ENCODE measurements around the gene ARID3B.
"Not testable (repeated sequence)": the region's sequence is repeated elsewhere in the genome, so short reads cannot be mapped to it uniquely, and the experiment has no call there.

ARID3B gene

DNA sequence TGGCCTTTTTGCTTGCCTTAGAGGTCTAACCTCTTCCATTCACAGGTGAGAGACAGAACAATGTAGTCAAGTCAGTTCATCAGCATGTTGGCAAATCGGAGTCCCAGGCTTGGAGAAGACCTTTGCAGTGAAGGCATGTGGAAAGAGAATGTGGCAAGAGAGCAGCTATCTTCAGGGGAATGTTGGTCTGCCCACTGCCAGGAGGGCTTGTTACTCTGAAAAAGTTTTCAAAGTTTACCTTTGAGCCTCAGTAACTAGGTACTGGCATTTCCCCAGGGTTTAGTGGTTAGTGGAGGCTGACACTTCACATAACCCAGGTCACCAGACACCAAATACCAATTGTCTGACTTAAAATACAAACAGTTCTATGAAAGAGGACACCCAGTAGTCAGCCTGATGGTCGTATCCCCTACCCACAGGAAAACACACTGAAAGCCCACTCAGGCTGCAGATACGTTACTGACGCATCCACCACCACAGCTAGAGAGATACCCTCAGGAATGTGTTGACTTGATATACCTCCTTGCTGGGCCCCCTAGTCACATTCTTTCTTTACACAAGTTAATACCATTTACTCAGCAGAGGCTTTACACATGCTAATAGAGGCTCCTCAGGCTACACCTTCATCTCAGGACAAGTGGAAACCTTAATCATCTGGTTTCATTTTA lies 9.7 kb upstream of the ARID3B start:
- H3K79me2 ChIP-seq (ENCODE audit: insufficient read depth, low read depth), result no peaks in the 10 kb centered on the region
- no peaks in the 10 kb centered on the region for H3K36me3 ChIP-seq (ENCODE audit: insufficient read depth)
- H3K9ac ChIP-seq, result peak overlapping the region; percentile 3; the same call in 1 of the 2 replicates
- no peaks in the 10 kb centered on the region for H4K20me1 ChIP-seq (ENCODE audit: insufficient read depth)
- no peak overlapping the region for H3K4me3 ChIP-seq (IDR thresholded peaks at IDR 0.05; ENCODE audit: insufficient read depth, low read depth, low read length)
- H3K4me2 ChIP-seq, result peak overlapping the region; percentile 83
- TF ChIP-seq, protein P1, sequence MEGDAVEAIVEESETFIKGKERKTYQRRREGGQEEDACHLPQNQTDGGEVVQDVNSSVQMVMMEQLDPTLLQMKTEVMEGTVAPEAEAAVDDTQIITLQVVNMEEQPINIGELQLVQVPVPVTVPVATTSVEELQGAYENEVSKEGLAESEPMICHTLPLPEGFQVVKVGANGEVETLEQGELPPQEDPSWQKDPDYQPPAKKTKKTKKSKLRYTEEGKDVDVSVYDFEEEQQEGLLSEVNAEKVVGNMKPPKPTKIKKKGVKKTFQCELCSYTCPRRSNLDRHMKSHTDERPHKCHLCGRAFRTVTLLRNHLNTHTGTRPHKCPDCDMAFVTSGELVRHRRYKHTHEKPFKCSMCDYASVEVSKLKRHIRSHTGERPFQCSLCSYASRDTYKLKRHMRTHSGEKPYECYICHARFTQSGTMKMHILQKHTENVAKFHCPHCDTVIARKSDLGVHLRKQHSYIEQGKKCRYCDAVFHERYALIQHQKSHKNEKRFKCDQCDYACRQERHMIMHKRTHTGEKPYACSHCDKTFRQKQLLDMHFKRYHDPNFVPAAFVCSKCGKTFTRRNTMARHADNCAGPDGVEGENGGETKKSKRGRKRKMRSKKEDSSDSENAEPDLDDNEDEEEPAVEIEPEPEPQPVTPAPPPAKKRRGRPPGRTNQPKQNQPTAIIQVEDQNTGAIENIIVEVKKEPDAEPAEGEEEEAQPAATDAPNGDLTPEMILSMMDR (conservative IDR thresholded peaks at IDR 0.05; ENCODE audit: low read depth, low read length), result no peak
- peak overlapping the region; percentile 66 for H3K27ac ChIP-seq
- H3K4me1 ChIP-seq (ENCODE audit: low read depth, poor library complexity, severe bottlenecking), result peaks cover 54% of the 10 kb centered on the region
- H2AFZ ChIP-seq (ENCODE audit: low read depth), result no peak overlapping the region; the same call in 1 of the 2 replicates
- H3K27me3 ChIP-seq (ENCODE audit: insufficient read depth, low read depth), result no peaks in the 10 kb centered on the region

GRCh38 chr15:74535388-74536084 lies 5.5 kb upstream of the ARID3B start:
- peaks cover 67% of the 10 kb centered on the region for H3K4me1 ChIP-seq (ENCODE audit: low read depth, poor library complexity, severe bottlenecking)
- H3K4me3 ChIP-seq (IDR thresholded peaks at IDR 0.05; ENCODE audit: insufficient read depth, low read depth, low read length), result no peak overlapping the region
- H3K27ac ChIP-seq, result peak overlapping the region; percentile 32; the same call in 1 of the 2 replicates
- H3K79me2 ChIP-seq (ENCODE audit: insufficient read depth, low read depth), result peaks cover 13% of the 10 kb centered on the region; the same call in 1 of the 2 replicates
- H3K27me3 ChIP-seq (ENCODE audit: insufficient read depth, low read depth), result no peaks in the 10 kb centered on the region
- peak overlapping the region; percentile 34; the same call in 1 of the 2 replicates for H3K4me2 ChIP-seq
- no peak overlapping the region for H3K9ac ChIP-seq
- H4K20me1 ChIP-seq (ENCODE audit: insufficient read depth), result no peaks in the 10 kb centered on the region
- TF ChIP-seq, protein P1 (conservative IDR thresholded peaks at IDR 0.05; ENCODE audit: low read depth, low read length), result no peak
- H3K36me3 ChIP-seq (ENCODE audit: insufficient read depth), result no peaks in the 10 kb centered on the region
- H2AFZ ChIP-seq (ENCODE audit: low read depth), result no peak overlapping the region

GRCh38 chr15:74537736-74538135 lies 3.3 kb upstream of the ARID3B start:
- H4K20me1 ChIP-seq (ENCODE audit: insufficient read depth), result no peaks in the 10 kb centered on the region
- H3K27me3 ChIP-seq (ENCODE audit: insufficient read depth, low read depth), result no peaks in the 10 kb centered on the region
- H3K4me1 ChIP-seq (ENCODE audit: low read depth, poor library complexity, severe bottlenecking), result peaks cover 46% of the 10 kb centered on the region
- no peak overlapping the region for H3K4me2 ChIP-seq
- no peak overlapping the region for H3K4me3 ChIP-seq (IDR thresholded peaks at IDR 0.05; ENCODE audit: insufficient read depth, low read depth, low read length)
- H3K27ac ChIP-seq, result no peak overlapping the region
- no peak overlapping the region for H3K9ac ChIP-seq
- H3K36me3 ChIP-seq (ENCODE audit: insufficient read depth), result no peaks in the 10 kb centered on the region
- TF ChIP-seq, protein P1 (conservative IDR thresholded peaks at IDR 0.05; ENCODE audit: low read depth, low read length), result no peak
- no peak overlapping the region for H2AFZ ChIP-seq (ENCODE audit: low read depth)
- peaks cover 30% of the 10 kb centered on the region for H3K79me2 ChIP-seq (ENCODE audit: insufficient read depth, low read depth)

- not testable (repeated sequence) for H3K36me3 ChIP-seq (ENCODE audit: insufficient read depth); H3K4me3 ChIP-seq (IDR thresholded peaks at IDR 0.05; ENCODE audit: insufficient read depth, low read depth, low read length); H4K20me1 ChIP-seq (ENCODE audit: insufficient read depth); H3K27me3 ChIP-seq (ENCODE audit: insufficient read depth, low read depth); H2AFZ ChIP-seq (ENCODE audit: low read depth)
- H3K9ac ChIP-seq, result peak overlapping the region; percentile 73; the same call in 1 of the 2 replicates
- H3K4me1 ChIP-seq (ENCODE audit: low read depth, poor library complexity, severe bottlenecking), result peaks cover 49% of the 10 kb centered on the region
- peaks cover 45% of the 10 kb centered on the region for H3K79me2 ChIP-seq (ENCODE audit: insufficient read depth, low read depth)
- H3K4me2 ChIP-seq, result peak overlapping the region; percentile 61
- H3K27ac ChIP-seq, result peak overlapping the region; percentile 88; the same call in 1 of the 2 replicates
These were observed 1.5 kb upstream of the ARID3B start for GRCh38 chr15:74539521-74539920.
